Measurements from ENCODE around the gene RPL10A.
A peak's percentile ranks its signal among the peaks of the same experiment; 100 is the strongest.

RPL10A gene

GRCh38 chr6:35473075-35473849 is 5.1 kb downstream of the RPL10A start:
- DNase-seq, result no peak

- DNase-seq, result no peak
These were observed 5.6 kb downstream of the RPL10A start for GRCh38 chr6:35473850-35474130.

DNA sequence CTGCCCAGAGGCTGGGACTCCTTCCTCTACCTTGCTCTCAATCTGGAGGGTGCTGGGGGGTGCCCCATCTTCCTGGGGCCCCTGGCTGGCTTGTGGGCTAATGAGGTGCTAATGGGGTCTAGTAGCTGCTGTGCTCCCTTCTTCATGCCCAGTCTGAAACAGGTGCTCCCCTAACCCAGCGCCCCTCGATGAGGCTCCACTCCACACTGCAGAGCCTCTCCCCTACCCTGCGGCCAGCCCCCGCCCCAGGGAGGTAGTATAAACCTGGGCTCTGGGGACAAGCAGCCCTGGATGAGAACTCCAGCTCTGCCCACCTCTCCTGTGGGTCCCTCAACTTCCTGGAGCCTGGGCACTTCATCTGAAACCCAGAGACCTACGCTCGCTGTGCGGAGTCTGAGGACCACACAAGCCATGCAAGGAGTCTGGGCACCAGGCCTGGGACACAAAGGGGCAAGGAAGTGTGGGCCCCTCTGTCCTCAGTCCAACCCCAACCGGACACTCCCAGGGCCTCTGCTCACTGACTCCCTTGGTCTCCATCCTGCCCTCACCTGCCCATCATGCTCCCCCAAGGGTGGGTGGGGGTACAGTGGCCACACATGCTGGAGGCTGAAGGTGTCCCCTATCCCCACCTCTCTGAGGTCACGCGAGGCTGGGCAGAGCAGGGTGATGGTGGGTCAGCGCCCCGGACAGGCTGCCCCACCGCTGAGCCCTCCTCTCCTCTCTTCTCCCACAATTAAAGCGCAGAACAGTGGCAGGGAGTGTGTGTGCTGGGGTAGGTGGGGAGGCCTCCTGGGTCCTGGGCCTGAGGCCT is 6.1 kb downstream of the RPL10A start:
- no peak for DNase-seq

GRCh38 chr6:35474942-35475570 is 6.9 kb downstream of the RPL10A start:
- no peak for DNase-seq

- no peak for DNase-seq
These were observed 7.4 kb downstream of the RPL10A start for GRCh38 chr6:35475573-35475972.

DNA sequence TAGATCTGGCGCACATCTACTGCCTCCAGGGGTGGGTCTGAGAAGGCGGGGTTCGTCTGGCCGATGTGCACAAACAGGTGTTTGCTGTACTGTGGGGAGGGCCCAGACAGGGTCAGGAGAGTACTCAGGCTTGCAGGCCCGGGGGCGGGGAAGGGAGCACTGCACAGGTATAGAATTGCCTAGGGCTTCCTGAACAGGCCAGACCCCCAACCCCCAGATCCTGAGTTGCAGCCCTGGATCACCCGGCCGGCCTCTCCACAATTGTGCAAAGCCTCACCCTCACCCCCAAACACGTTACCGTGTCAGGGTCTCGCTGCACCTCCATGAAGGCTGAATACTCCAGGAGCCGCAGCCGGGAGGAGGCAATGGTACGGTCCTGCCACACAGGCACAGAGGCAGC is 7.8 kb downstream of the RPL10A start:
- no peak for DNase-seq

DNA sequence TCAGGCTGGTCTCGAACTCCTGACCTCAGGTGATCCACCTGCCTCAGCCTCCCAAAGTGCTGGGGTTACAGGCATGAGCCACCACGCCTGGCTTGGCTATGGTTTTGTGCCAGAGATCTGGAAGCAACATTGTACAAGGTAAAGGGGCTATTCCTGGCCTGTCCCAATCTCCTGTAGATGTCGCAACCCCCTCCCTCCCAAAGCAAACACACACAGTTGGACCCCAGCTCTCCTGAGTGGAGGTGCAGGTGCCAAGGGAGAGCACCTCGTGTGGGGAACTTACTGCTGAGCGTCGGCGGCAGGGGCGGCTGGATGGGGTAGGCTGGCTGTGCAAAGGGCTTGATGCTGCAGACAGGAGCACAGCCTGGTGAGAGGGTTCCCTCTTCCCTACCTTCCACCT is 8.8 kb downstream of the RPL10A start:
- no peak for DNase-seq

DNA sequence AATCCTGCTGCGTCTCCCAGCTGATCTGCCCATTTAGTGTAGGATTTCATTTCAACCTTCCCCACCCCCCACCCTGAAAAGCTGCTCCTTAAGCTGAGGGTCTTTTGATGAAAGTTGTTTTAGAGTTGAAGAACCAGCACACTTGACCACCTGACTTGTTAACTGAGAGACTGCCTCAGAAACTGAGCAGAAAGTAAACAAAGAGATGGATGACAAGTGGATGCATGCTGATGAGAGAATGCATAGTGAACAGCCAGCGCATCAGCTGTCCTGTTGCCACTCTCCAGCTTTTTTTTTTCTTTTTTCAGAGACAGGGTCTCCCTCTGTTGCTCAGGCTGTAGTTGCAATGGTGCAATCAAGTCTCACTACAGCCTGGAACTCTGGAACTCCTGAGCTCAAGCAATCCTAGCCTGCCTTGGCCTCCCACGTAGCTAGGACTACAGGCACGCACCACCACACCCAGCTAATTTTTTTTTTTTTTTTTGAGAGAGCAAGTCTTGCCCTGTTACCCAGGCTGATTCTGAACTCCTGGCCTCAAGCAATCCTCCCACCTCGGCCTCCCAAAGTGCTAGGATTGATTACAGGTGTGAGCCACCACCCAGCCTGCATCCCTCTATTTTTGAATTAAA is 9.5 kb downstream of the RPL10A start:
- DNase-seq, result no peak

DNA sequence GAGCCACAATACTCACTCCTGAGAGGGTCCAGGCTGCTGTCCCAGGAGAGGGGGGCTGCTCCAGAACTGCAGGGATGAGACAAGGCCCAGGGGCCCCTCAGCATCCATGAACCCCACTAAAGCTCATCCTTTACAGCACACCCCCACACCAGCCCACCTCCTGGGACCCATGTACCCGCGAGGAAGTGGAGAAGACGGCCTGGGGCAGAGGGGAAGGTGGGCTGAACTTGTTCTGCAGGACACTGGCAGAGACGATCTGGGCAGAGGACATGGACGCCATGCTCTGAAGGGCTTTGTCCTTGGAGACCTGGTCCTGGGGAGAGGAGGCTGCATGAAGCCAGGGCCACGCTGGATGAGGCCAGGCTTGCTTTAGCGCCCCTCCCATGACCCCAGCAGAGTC is 10.1 kb downstream of the RPL10A start:
- DNase-seq, result no peak

DNA sequence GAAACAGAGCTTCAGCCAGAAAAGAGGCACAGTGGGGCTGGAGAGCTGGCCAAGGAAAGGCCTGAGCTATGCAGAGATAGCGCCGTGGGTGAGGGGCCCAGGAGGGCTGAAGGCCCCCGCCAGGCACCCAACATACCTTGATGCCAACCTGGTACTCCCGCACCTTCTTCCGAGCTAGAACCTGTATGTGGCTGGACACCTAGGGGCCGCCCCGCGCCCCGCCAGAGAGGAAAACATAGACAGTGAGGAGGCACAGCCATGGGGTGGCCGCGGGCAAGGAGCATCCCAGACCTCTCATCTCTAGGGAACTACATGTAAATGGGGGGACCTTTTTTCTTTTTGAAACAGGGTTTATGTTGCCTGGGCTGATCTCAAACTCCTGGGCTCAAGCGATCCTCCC is 12.0 kb downstream of the RPL10A start:
- DNase-seq, result no peak

GRCh38 chr6:35481226-35481625 is 13.0 kb downstream of the RPL10A start:
- DNase-seq, result no peak

GRCh38 chr6:35483062-35483461 is 14.9 kb downstream of the RPL10A start:
- no peak for DNase-seq

DNA sequence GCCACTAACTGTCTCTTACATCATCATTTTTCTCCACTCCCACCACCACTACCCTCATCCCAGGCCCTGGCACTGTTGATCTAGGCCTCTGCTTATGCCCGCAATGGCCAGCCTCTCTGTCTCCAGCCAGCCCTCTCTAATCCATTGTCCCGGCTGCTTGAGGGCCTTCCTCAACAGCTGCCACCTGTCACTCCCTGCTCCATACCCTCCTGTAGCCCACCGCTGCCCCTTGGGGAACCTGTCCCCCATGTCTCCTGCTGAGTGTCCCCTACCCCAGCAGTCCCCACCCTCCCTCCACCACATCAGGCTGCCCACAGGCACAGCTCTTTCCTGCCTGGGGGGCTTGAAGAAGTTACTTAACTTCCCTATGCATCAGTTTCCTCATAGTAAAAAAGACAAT is 15.3 kb downstream of the RPL10A start:
- no peak for DNase-seq

GRCh38 chr6:35483893-35484645 is 15.9 kb downstream of the RPL10A start:
- no peak for DNase-seq

GRCh38 chr6:35484921-35485392 is 16.8 kb downstream of the RPL10A start:
- no peak for DNase-seq

- peak; percentile 67 for DNase-seq
These were observed 17.2 kb downstream of the RPL10A start for GRCh38 chr6:35485402-35485877.

GRCh38 chr6:35486005-35486925 is 18.1 kb downstream of the RPL10A start:
- peak; percentile 86 for DNase-seq

GRCh38 chr6:35487658-35488516 is 19.7 kb downstream of the RPL10A start:
- DNase-seq, result no peak

GRCh38 chr6:35488517-35488862 is 20.3 kb downstream of the RPL10A start:
- no peak for DNase-seq

DNA sequence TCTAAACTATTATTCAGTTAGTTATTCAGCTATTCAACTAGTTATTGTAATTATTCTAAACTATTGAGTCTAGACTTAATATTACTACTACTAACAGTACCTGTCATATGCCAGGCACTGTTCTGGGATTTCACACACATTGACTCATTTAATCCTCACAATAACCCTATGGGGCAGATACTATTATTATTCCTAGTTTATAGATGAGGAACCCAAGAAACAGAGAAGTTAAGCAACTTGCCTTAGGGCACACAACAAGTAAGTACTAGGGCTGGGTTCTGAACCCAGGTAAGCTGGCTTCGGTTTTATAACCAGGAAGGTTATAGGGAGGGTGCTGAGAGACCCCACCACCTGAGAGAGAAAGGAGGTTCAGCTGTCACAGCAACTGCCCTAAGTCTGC is 20.9 kb downstream of the RPL10A start:
- no peak for DNase-seq

All from right kidney (tissue), 1 donor.